H1 (cell line): ENCODE measurements around the gene GPR141. TPM values are rescaled to one million over a fixed set of nuclear protein-coding genes. Genes with fewer than 3 reads are reported as not detected.

Experiments used
- ASH2L ChIP-seq: fragments of 200-600, 300-600 bp; sonication (generic); IDR thresholded peaks from one replicate; pipeline ENCODE4 v1.7.1; 2017; ENCODE audit warnings: low read length
- CTBP2 ChIP-seq: IDR thresholded peaks from 2 replicates; pipeline ENCODE4 v1.7.0; 2011; ENCODE audit warnings: borderline replicate concordance, mild to moderate bottlenecking, moderate library complexity, mixed read lengths, low read length; ENCODE audit not compliant: insufficient read depth, insufficient read length
- FOSL1 ChIP-seq: IDR thresholded peaks from 2 replicates; pipeline ENCODE4 v1.6.1; 2011; ENCODE audit warnings: mild to moderate bottlenecking, low read depth, low read length, moderate library complexity; ENCODE audit not compliant: insufficient read depth
- MAFK ChIP-seq: IDR thresholded peaks from 2 replicates; pipeline ENCODE4 v1.6.1; 2012; ENCODE audit warnings: low read depth, mild to moderate bottlenecking, improper control_type of control experiment, low read length
- PHF8 ChIP-seq: fragments of 200-600 bp; sonication (generic); conservative IDR thresholded peaks from 2 replicates; pipeline ENCODE4 v1.7.1; 2012; ENCODE audit warnings: low read depth, mild to moderate bottlenecking, inconsistent platforms, low read length, moderate library complexity
- SAP30 ChIP-seq: fragments of 300-600 bp; sonication (generic); IDR thresholded peaks from 2 replicates; pipeline ENCODE4 v1.7.1; 2012; ENCODE audit warnings: low read length, moderate library complexity, mild to moderate bottlenecking, inconsistent platforms; ENCODE audit not compliant: insufficient read depth, insufficient replicate concordance
- SIX5 ChIP-seq: IDR thresholded peaks from 2 replicates; pipeline ENCODE4 v1.6.1; 2011; ENCODE audit warnings: mild to moderate bottlenecking, low read depth, low read length
- TAF7 ChIP-seq: optimal IDR thresholded peaks from 2 replicates; pipeline ENCODE3; 2011; ENCODE audit warnings: low read depth, mild to moderate bottlenecking, inconsistent platforms, low read length, moderate library complexity, borderline replicate concordance
- polyA plus RNA-seq, 7 experiments: library from polyadenylated mRNA; depleted of rRNA in 3 of 7; stranded (reverse) in 5 of 7; unstranded in 2 of 7; fragments of >200 nt in 5 of 7; fragments of 200-250 nt in 2 of 7; gene quantifications; 1 replicate in 5 of 7; 2 replicates in 1 of 7; 4 replicates in 1 of 7; pipeline versions ENCODE4 v1.2.1 to v1.2.3, GENCODE V29; 2011 to 2013; ENCODE audit warnings: missing spikeins in 2 of 7, mixed read lengths in 2 of 7
- total RNA-seq: library from RNA; stranded (reverse); fragmentation: NEBNext Ultra II Directional; extraction: Animal tissue kit (Norgen Biotek cat#: 25700); gene quantifications from 2 replicates; pipeline ENCODE4 v1.2.1, GENCODE V29; 2021
- TF ChIP-seq, protein P1 (sequence below): IDR thresholded peaks from 2 replicates; pipeline ENCODE4 v1.6.1; 2012; ENCODE audit warnings: inconsistent platforms

GPR141 gene
- total and polyA plus RNA-seq, 2 of the 8 experiments (the other 6 are each of a cell fraction or from before 2014, with no cell fraction given) = 0.45 to 1.0 TPM

- no peak for TF ChIP-seq MAFK
- no peak for TF ChIP-seq FOSL1
- no peak for TF ChIP-seq SIX5
- no peak for TF ChIP-seq TAF7
- no peak for TF ChIP-seq ASH2L
- no peak for TF ChIP-seq SAP30
- TF ChIP-seq PHF8 = no peak
- no peak for TF ChIP-seq CTBP2
- TF ChIP-seq, protein P1, sequence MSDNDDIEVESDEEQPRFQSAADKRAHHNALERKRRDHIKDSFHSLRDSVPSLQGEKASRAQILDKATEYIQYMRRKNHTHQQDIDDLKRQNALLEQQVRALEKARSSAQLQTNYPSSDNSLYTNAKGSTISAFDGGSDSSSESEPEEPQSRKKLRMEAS = no peak
- TF ChIP-seq, all 59 proteins: peak for 0
Measured at GRCh38 chr7:37765872-37766525, 82.4 kb downstream of the GPR141 start (continued).
